ENCODE measurements around the gene ATAD3A.

The ATAD3A gene

GRCh38 chr1:1537626-1538250 is 25.8 kb downstream of the ATAD3A start:
- DNase-seq (ENCODE audit: extremely low read depth in 1 of 2, low read depth in 1 of 2), result no peak

GRCh38 chr1:1538334-1538733 is 26.4 kb downstream of the ATAD3A start:
- no peak for DNase-seq (ENCODE audit: extremely low read depth in 1 of 2, low read depth in 1 of 2)

GRCh38 chr1:1538989-1539309 is 27.0 kb downstream of the ATAD3A start:
- DNase-seq (ENCODE audit: extremely low read depth in 1 of 2, low read depth in 1 of 2), result no peak

GRCh38 chr1:1539310-1540089 is 27.5 kb downstream of the ATAD3A start:
- no peak for DNase-seq (ENCODE audit: extremely low read depth in 1 of 2, low read depth in 1 of 2)

GRCh38 chr1:1540090-1540817 is 28.3 kb downstream of the ATAD3A start, which contains the start of gene TMEM240:
TSS of gene TMEM240 (minus strand) at chr1:1540624. CDS start at chr1:1540346, 278 bp downstream.
- peak; percentile 10 to 32 for DNase-seq (ENCODE audit: extremely low read depth in 1 of 2, low read depth in 1 of 2)

GRCh38 chr1:1540818-1541628 is 29.1 kb downstream of the ATAD3A start:
- DNase-seq (ENCODE audit: extremely low read depth in 1 of 2, low read depth in 1 of 2), result no peak

- no peak for DNase-seq (ENCODE audit: extremely low read depth in 1 of 2, low read depth in 1 of 2)
Measured at GRCh38 chr1:1541956-1542765, 30.2 kb downstream of the ATAD3A start.

- DNase-seq (ENCODE audit: extremely low read depth in 1 of 2, low read depth in 1 of 2), result no peak
Measured at GRCh38 chr1:1542766-1543705, 31.1 kb downstream of the ATAD3A start.

GRCh38 chr1:1543706-1544099 is 31.7 kb downstream of the ATAD3A start:
- no peak for DNase-seq (ENCODE audit: extremely low read depth in 1 of 2, low read depth in 1 of 2)

GRCh38 chr1:1544544-1544943 is 32.6 kb downstream of the ATAD3A start:
- DNase-seq (ENCODE audit: extremely low read depth in 1 of 2, low read depth in 1 of 2), result no peak

- DNase-seq (ENCODE audit: extremely low read depth in 1 of 2, low read depth in 1 of 2), result no peak
Measured at GRCh38 chr1:1545946-1546737, 34.2 kb downstream of the ATAD3A start.

- no peak for DNase-seq (ENCODE audit: extremely low read depth in 1 of 2, low read depth in 1 of 2)
Measured at GRCh38 chr1:1547011-1547410, 35.0 kb downstream of the ATAD3A start.

GRCh38 chr1:1547476-1547875 is 35.5 kb downstream of the ATAD3A start:
- no peak for DNase-seq (ENCODE audit: extremely low read depth in 1 of 2, low read depth in 1 of 2)

GRCh38 chr1:1548591-1548990 is 36.6 kb downstream of the ATAD3A start:
- no peak for DNase-seq (ENCODE audit: extremely low read depth in 1 of 2, low read depth in 1 of 2)

GRCh38 chr1:1550087-1550486 is 38.1 kb downstream of the ATAD3A start:
- no peak for DNase-seq (ENCODE audit: extremely low read depth in 1 of 2, low read depth in 1 of 2)

- no peak for DNase-seq (ENCODE audit: extremely low read depth in 1 of 2, low read depth in 1 of 2)
Measured at GRCh38 chr1:1550591-1551432, 38.9 kb downstream of the ATAD3A start.

- DNase-seq (ENCODE audit: extremely low read depth in 1 of 2, low read depth in 1 of 2), result no peak
Measured at GRCh38 chr1:1551524-1552262, 39.7 kb downstream of the ATAD3A start.
